Activated effector memory CD4-positive, alpha-beta T cell treated with anti-CD3 and anti-CD28 coated beads, Interleukin-2, amount 50 U/mL, for 16 hours (primary cell): ENCODE data around the gene ZBTB17.

ENCODE experiments used
- DNase-seq: peaks from one replicate; pipeline ENCODE4 v3.0.0-alpha.2; 2020

The ZBTB17 gene

DNA sequence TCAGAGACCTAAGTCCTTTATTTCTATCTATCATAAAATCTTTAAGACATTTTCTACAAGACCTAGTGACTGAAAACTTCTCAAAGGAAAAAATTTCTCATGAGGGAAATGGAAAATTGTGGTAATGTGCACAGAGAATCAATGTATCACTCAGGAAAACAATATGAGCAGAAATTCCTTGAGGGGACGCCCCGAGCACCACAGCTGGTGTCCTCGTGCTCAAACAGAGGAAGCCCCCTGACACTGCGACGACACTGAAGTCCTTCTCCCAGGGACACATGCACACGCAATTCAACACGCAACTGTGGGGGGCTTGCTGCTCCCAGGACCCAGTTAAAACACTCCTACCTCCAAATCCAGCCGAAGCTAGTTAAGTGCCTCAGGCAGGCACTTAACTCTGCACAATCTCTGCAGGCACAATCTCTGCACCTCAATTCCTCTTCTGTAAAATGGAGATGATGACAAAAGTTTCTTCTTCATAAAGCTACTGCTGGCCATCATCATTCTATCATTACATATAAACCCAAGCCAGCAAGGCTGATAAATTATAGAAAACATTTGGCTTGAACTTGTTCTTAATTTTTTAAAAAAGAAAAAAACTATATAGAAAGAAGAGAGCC, 16.0 kb downstream of the ZBTB17 start:
- DNase-seq, result peak; percentile 72

DNA sequence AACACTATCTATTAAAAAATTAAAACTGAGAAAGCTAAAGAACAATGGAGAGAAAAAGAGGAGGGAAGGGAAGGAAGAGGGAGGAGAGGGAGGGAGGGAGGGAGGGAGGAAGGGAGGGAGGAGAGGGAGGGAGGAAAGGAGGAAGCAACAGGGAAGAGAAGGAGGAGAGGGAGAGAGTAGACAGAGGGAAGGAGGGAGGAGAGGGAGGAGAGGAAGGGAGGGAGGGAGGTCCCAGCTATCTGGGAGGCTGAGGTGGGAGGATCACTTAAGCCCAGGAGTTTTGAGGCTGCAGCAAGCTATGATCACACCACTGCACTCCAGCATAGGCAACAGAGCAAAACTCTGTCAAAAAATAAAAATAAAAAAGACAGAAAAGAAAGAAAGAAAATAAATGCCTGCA, 16.5 kb downstream of the ZBTB17 start:
- peak; percentile 49 for DNase-seq

DNA sequence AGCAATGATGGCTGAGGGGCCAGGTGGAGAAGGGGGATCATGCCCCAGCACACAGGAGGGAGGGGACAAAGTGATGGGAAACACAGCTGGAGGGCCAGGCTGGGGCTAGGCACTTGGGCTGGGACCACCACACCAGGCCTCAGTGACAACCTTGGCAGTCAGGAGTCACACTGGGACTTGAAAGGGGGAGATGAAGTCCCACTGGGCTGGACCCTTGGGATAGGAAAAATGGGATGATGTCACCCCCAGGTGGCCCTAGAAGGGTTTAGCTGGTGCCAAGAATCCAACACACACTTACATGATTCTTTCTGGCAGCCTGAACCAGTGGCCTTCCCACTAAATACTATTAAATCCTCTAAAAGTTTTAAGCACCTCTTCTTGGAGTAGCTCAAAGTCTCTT, 17.1 kb downstream of the ZBTB17 start:
- DNase-seq, result peak; percentile 57

DNA sequence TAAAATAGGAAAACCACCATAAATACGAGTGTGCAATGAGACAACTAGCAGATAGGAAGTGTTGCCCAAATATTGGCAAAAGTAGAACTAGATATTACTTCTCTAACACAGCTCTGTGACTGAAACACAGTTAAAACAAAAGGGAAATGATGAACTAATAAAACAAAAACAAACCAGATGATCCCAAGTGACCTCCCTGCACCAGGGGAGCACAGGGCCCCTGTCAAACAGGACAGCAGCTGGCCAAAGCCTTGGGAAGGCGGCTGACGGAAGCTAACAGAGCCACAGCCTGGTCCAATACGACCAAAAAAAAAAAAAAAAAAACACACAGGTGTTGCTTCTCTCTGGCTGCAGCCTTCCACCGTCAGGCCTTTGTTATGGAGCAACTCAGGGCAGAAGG, 17.8 kb downstream of the ZBTB17 start:
- DNase-seq, result peak; percentile 2

DNA sequence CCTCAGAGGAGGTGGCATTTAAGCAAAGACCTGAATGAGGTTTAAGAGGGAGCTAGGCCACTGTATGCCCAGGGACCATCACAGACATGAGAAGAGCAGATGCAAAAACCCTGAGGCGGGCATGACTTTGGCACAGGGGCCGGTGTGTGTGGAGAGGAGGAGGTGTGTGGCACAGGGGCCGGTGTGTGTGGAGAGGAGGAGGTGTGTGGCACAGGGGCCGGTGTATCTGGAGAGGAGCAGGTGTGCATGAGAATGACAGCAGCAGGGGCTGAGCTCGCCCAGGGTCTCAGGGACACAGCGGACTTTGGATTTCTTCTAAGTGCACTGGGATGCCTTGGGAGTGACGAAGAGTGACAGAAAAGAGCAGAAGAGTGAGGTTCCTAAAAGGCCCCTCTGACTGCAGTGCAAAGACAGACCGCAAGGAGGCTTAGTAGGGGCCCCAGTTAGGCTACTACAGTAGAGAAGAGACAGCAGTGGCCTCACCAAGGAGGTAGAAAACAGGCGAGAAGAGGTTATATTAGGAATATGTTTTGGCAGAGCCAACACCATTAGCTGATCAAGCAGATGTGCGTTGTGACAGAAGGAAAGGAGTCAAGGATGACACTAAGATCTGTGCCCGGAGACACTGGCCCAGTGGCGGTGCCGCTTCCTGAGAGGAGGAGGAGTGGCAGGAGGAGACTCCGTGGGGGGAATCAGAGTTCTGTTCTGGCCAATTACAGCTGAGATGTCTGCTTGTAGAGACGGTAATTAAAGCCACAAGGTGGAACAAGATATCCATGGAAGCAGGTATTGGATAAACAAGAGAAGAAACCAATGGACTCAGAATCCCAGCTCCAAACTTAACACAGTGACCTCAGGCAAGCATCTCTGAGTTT, 18.4 kb downstream of the ZBTB17 start:
- DNase-seq, result peak; percentile 43

DNA sequence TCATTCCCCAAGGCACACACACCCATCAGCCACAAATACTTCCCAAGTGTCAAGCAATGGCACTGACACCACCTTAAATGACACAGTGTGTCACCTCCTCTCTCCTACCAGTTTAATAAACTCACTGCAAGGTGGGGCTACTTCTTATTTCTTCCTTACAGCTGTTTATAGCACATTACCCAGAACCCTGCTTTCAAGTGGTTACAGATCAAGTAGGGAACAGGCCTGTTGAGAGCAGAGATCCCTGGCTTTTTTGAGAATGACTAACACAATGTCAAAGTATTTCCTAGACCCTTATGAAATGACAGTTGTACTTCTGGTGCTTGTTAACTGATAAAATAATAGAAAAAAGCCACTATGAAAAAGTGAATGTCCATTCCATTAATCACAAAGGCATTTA, 19.8 kb downstream of the ZBTB17 start:
- no peak for DNase-seq

DNA sequence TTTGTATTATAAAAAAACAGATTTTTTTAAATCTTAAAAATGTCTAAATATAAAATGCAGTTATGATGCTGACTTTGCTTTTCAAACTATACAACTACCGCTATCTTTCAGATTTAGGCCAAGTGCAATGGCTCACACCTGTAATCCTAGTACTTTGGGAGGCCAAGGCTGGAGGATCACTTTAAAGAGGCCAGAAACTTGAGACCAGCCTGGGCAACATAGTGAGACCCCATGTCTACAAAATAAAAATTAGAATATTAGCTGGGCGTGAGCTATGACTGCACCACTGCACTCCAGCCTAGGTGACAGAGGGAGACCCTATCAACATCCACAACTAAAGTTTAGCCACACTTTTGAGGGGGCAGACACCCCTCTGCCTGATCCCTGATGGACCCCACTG, 20.3 kb downstream of the ZBTB17 start:
- peak; percentile 2 for DNase-seq

DNA sequence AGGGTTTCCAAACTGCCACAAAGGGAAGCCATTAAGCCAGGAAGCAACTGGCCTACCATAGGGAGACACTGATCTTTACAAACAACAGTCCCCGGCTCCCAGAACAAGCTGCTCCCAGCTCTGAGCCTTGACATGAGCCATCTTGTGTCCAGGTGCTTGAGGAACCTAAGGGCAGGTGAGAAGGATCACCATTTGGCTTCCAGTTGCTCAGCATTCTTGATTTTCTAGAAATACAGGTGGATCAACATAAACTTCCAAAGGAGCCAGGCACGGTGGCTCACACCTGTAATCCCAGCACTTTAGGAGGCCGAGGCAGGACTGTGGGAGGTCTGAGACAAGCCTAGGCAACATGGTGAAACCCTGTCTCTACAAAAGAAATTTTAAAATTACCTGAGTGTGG, 21.6 kb downstream of the ZBTB17 start:
- DNase-seq, result peak; percentile 48

DNA sequence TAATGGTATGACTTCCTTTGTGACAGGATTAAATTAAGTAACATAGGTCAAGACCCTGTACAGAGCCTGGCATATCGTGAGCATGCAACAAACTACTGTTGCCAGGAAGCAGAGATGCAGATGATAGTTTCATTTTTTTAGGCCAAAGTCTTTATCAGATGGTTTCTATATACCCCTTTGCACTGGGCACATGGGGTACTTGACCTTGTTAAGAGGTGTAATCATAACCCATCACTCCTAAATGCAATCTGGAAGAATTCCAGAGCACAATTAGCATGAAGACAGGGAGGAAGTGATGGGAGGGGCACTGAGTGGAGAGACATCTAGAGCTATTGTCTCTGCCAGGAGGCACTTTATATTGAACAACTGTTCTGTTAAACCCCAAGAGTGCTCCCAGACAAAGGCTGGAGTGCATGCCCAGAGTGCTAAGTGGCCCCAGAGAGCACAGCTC, 22.1 kb downstream of the ZBTB17 start:
- DNase-seq, result no peak

DNA sequence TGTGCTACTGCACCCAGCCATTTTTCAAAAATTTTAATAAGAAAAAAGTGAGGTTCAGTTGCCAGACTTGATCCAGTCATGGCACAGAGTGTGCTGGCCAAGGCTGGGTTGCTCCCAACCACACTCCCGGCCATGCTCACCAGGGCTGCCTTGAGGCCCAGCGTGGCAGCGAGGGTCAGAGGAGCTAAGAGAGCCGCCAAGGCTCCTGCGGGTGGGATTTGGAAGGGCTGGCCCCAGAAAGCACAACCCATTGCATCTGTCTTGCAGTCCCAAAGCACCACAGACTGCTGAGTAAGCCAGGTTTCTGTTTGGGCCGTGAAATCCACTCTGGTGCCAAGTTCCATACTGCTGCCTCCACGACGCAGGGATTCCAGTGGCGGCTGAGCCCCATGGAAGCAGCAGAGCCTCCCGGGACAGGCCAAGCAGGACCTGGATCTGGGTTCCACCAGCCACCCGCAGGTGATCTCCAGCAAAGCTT, 22.6 kb downstream of the ZBTB17 start:
- no peak for DNase-seq

DNA sequence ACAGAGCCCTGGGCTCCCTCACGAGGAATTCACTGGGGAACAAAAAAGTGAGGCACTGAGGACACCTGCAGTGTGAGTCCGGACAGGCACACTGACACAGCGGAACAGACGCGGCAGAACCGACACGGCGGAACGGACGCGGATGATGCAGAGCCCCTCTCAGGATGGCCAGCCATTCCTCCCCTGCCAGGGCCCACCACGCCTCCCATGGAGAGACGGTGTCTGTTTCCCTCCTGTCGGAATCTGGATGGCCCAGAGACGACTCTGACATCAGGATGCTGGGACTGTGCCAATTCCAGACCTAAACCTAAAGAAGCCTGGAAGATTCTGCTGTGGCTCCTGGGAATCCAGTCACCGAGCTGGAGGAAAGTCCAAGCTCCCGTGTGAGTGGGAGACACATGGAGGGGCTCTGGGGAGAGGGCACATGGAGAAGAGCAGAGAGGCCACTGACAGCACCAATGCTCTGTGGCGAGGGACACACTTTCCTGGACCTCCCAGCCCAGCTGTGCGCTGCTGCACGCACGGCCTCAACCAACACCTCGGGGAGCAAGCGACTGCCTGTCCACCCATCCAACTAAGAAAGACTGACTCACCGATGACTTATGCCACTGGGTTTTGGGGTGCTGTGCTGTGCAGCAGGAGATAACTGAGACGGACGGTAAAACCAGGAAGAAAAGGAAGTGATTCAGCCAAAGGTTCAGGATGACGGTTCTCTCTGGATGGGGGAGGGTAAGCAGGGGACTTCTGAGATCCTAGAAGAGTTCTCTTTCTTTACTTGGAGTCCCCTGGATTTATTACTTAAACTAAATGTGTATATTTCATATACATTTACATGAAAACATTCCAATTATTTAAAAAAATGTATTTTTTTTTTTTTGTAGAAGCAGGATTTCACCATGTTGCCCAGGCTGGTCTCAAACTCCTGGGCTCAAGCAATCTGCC, 23.3 kb downstream of the ZBTB17 start:
- DNase-seq, result peak; percentile 62

DNA sequence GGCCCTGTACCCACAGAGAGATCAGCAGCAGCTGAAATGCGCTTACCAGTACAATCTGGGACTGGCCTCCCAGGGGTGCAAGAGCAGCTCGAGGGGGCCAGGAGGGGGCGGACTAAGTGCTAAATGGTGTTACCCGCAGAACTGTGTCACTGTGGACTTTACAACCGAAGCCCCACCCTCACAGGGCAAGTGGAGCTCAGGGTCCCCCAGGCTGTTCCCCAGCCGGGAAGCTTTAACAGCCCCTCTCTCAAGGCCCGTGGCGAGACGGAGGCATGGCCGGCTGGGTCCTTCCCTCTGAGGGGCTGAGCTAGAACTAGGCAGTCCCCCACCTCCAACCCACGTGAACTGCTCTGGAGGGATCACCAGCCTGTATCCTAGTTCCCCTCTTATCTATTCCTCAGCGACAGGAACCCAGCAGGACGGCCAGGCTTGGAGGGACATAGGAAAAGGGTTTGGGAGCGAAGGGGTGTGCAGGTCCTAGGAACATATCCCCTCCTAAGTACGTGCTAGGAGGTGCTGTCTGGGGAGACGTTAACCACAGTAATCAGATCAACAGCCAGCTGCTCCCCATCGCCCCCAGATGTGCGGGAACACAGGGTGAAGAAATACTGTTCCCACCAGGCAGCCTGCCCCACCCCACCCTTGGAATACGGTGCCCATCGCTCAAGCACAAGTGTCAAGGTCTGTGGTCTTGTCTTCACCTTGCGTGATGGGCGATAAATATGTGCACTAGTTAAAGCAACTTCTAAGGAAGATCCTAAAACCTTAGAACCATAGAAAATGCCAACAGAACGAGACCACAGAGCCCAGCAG, 24.4 kb downstream of the ZBTB17 start:
- peak; percentile 81 for DNase-seq

DNA sequence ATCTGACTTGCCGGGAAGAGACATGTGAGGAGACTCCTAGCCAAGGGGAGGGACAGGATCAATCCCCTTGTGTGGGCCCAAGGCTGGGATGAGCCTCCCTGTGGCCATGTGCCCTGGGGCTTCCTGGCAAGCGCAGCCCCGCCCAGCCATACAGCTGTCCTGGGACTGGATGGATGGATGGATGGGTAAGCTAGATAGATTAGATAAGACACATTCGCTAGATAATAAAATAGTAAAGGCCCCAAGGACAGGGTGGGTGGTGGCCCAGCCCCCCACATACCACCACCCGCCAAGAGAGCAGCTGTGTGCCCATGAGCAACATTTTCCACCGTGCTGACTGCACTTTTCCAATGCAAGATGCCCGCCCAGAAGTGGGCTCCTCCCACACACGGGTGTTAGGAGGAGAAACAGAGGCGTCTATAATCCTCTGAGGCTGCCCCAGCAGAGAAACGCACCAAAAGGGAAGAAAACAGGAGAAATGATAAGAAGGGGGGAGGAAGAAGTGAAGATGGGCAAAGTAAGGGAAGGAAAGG, 25.1 kb downstream of the ZBTB17 start:
- peak; percentile 93 for DNase-seq

DNA sequence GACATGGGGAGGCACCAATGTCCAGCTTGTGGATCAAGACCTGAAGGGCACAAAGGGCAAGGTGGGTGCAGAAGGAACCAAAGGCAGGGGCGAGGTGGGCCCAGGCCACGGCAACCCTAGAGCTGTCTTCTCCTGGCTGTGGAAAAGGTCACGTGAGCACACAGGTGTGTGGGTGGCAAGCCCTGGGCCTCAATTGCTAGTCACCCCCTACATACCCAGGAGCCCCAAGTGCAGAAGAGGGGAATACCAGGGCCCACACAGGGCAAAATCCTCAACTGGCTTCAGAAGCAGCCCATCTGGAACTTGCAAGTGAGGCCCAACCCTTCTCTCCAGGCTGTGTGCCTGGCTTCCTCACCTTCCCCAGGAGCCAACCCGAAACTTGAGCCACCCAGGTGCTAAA, 25.6 kb downstream of the ZBTB17 start:
- DNase-seq, result peak; percentile 86

DNA sequence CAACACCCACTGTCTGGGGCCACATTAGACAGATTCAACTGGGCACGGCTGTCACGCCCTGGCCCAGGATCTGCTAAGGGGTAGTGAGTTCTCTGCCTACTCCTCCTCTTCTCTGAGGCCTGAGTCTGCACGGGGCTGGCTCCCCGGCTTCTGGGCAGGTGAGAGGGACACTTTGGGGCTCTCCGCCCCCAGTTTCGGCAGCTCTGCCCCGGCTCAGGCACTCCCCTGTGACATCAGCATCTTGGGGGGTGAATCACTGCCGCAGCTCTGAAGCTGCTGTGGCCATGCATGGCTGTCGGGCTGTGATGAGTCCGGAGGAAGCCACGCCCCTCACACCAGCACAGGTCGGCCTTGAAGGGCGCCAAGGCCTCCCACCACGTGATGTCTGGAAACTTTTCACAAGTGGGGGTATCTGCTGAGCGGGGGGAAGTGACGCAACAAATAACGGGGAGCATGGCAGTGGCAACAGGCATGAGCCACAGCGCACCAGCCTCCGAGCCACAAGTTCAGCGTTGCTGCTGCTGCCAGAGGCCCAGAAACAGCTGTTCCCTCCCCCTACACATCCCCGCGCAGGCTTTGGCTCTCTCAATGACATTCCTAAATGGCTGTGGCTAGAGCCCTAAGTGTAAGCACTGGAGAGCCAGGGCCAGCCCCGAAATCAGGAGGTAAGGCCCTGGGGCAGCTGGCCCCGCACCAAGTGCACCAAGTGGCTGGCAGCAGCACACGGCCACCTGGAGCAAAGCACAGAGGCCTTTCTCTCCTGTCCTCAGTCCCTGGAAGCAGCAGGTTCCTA, 26.3 kb downstream of the ZBTB17 start:
- DNase-seq, result peak; percentile 96

DNA sequence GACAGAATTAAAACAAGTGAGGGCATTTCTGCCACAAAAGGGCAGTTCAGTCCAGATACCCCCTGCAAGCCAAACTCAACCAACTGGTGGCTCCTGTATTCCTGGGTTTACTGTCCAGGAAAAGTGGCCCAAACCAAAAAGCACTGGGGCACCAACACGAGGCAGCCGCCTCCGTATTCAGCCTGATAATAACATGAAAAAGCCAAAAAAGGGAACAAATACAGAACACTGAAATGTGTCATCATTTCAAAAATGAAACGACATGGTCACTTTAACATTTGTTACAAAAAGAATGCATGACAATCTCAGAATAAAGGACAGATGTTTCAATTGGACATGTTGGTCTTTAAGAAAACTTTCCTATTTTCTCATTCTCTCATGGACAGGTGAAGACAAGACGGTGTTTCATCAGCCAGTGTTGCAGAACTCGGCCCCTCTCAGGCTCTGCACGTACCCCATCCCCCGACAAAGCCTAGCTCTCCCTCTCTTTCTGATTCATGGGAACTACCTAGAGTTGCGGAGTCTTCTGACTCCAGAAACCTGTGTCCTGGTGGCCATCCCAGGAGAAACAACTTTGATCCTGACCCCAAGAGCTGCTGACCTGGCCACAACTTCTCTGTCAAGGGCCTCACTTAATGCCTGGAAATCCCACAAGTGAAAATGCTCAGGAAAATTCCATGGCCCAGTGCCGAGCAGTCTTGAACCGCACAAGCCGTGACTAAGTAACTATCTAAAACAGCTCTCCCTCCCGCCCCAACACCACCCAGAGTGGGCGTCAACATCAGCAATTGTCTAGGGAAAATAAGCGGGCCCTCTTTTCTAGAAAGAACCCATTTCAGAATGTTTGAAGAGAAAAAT, 27.1 kb downstream of the ZBTB17 start:
- DNase-seq, result no peak

DNA sequence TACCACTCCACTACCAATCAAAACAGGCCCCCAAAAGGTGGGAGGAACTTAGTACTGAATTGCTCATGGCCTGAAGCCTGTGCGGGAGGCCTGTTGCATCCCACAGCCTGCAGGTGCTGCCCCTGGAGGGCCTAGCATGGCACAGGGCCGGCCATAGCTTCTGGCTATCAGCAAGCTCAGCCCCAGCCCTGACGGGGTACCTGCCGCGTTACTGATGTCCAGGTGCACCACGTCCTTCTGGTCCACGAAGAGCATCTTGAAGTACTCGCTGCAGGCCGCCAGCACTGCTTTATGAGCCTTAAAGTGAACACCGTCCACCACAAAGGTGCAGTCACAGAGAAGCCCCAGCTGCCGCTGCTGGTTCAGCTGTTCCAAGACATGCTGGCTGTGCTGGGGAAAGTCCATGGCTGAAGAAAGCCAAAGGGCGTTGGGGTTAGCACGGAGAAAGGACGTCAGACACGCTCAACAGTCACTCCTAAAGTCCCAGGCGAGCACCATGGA, 27.8 kb downstream of the ZBTB17 start:
- DNase-seq, result peak; percentile 66

DNA sequence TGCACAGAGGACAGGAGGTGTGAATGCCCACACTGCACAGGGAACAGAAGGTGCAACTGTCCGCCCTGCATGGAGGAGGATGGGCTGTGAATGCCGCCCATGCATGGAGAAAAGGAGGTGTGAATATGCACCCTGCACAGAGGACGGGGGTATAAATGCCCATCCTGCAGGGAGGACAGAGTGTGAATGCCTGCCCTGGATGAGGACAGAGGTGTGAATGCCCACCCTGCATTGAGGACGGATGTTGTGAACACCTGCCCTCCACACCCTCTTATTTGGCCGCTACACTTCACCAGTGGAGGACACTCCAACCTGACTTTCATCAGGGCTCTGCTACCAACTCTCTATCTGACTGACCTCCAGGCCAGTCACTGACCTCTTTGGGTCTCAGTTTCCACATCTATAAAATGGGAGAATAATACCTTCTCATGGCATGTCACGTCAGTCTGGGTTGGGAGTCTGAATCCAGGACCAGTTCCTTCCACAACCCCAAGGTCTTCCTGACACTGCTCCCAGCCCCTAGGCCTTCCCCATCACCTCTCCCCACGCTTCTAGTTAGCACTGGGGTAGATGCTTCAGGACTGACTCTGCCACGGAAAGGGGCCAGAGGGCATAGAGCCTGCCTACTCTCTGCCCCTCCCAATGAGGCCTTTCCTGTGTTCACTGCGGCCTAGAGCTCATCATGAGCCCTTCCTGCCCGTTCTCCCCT, 28.4 kb downstream of the ZBTB17 start:
- no peak for DNase-seq
